Skeletal muscle tissue (tissue), 4 donors: Measurements from ENCODE around the gene ZFYVE21. TPM values are rescaled to one million over a fixed set of nuclear protein-coding genes. Genes with fewer than 3 reads are reported as not detected.

Source experiments
- H3K27ac ChIP-seq: one replicate; pipeline ENCODE4 v1.7.0; 2013; ENCODE audit warnings: mild to moderate bottlenecking, low read depth, low read length, inconsistent platforms
- H3K27me3 ChIP-seq, 3 donors: one replicate each; pipeline ENCODE4 v1.7.0; 2013; ENCODE audit warnings: low read length in 3 of 3; ENCODE audit not compliant: control insufficient read depth in 3 of 3, insufficient read depth in 3 of 3
- H3K36me3 ChIP-seq, 3 donors: one replicate each; pipeline ENCODE4 v1.7.0; 2013; ENCODE audit warnings: low read length in 3 of 3; ENCODE audit not compliant: control insufficient read depth in 3 of 3, insufficient read depth in 3 of 3
- H3K4me1 ChIP-seq, 3 donors: one replicate each; pipeline ENCODE4 v1.7.0; 2013; ENCODE audit warnings: low read length in 3 of 3, mild to moderate bottlenecking in 3 of 3; ENCODE audit not compliant: control insufficient read depth in 3 of 3, insufficient read depth in 3 of 3
- H3K4me3 ChIP-seq, 3 donors: one replicate each; pipeline ENCODE4 v1.7.0; 2013; ENCODE audit warnings: low read length in 3 of 3
- H3K9ac ChIP-seq, 3 donors: one replicate each; pipeline ENCODE4 v1.7.0; 2013; ENCODE audit warnings: low read length in 3 of 3, mild to moderate bottlenecking in 3 of 3, moderate library complexity in 2 of 3, low read depth in 1 of 3
- H3K9me3 ChIP-seq, 3 donors: one replicate each; pipeline ENCODE4 v1.7.0; 2013; ENCODE audit warnings: low read length in 3 of 3; ENCODE audit not compliant: control insufficient read depth in 3 of 3
- total RNA-seq: library from RNA; depleted of rRNA; stranded (reverse); fragments of >200 nt; gene quantifications from one replicate; pipeline ENCODE4 v1.2.3, GENCODE V29; 2014
- donor health status: Osteomylitis.

ZFYVE21 gene
- total RNA-seq, 1 donor from 2014 or later, result 31.3 TPM

DNA sequence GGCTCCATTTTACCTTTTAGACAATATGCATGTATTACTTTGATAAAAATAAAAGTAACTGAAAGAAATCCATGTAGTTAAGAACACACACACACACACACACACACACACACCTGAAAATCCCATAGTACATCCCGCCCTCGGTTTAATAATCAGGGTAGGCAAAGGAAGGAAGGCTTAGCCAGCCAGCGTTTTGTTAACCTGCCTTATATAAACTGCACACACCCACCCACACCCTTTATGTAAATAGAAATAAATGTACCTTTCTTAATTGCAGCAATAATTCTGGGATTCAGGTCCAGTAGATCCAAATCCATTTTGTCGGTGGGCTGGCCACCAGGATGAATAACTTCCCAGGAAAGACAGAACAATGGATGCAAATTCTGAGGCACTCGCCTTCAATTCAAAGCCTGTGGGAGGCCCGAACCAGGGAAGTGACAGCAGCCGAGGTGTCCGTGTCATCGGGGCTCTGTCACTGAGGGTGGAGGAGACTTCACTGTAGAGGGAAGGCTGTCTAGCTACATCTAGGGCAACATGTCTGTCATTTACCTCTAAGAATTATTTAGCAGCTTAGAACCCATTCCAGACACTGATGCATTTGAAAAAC is 4.7 kb upstream of the ZFYVE21 start:
- Histone ChIP-seq H3K9ac (no peak overlapping the region), H3K9me3 (no peaks in the 10 kb centered on the region), H3K4me3 (no peak overlapping the region), H3K4me1 (peaks cover 31 to 52% (median 49%) of the 10 kb centered on the region in 3 donors), H3K36me3 (peaks cover 4 to 7% (median 4%) of the 10 kb centered on the region in 3 donors), H3K27me3 (no peaks in the 10 kb centered on the region), H3K27ac (no peak overlapping the region)

DNA sequence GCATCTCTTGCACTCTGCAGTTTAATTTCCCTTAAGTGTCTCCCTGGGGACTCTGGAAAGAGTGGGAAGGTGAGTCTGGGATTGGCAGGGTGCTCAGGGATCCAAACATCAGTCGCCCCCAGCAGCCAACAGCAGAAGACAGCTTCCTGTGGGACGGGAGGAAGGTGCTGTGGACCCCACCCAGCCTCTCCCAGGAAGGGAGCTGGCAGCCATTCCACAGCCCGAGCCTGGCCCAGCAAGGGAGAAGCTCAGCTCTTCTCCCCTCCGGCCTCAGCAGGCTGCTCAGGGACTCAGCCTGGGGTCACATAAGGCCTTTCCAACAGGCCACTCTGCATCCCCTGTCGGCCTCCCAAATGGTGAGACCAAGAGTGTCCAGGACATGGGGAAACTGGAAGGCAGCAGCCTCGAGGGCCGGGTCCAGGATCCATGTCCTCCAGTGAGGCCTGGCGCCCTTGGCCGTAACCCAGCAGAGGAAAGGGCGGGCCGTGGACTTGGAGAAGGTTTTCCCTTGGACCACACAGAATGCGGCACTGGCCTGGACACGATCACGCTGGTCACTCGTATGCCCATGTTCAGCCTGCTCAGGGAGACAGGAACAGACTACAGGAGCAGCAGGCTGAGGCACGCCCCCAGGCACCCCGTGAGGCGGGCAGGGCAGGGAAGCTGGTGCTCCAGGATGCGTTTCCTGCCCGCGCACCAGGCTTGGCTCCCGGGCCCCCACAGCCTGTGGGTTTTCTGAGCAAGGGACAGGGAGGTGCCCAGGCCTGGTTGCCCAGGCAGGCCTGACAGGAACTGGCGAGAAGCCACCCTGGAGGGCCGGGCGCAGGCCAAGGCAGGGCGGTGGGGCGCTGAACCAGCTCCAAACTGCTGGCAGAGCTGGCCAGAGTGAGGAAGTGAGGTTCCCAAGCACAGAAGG is 3.8 kb upstream of the ZFYVE21 start:
- H3K4me1 ChIP-seq, result peaks cover 35 to 57% (median 47%) of the 10 kb centered on the region in 3 donors

DNA sequence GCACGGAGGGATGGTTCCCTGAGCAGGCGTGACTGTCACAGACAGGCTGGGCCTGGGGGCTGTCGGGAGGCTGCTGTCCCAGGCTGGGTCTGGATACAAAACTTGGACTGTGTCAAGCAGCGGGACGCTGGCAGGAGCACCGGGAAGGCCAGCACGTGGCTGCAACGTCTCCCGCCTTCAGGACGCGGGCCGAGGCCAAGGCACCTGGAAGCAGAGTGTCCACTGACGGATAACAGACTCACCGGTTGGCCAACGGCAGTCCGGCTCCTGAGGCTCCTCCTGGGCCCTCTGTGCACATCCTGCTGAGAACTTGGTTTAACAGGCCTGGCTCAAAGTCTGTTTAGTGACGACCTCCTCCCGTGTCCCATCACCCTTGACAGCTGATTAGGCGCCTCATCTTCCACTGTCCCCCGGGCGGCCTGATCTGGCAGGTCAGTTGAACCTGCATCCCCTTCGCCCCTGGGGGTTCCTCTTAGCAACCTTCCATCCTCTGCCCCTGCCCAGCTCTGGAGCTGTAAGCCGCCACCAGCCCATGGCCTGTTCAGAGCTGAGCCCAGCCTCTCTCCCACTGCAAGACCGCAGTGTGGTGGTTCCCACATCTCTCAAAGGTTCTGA is 2.9 kb upstream of the ZFYVE21 start:
- H3K4me1 ChIP-seq, result peaks cover 38 to 63% (median 53%) of the 10 kb centered on the region in 3 donors

More for the DNA sequence above, 3.8 kb upstream of the ZFYVE21 start:
- Histone ChIP-seq H3K36me3 (peaks cover 0 to 7% (median 4%) of the 10 kb centered on the region in 3 donors), H3K27me3 (no peaks in the 10 kb centered on the region), H3K27ac (peak overlapping the region; percentile 36), H3K9ac (peak overlapping the region; percentile 32 to 73 (median 33)), H3K9me3 (no peaks in the 10 kb centered on the region), H3K4me3 (no peak overlapping the region)

DNA sequence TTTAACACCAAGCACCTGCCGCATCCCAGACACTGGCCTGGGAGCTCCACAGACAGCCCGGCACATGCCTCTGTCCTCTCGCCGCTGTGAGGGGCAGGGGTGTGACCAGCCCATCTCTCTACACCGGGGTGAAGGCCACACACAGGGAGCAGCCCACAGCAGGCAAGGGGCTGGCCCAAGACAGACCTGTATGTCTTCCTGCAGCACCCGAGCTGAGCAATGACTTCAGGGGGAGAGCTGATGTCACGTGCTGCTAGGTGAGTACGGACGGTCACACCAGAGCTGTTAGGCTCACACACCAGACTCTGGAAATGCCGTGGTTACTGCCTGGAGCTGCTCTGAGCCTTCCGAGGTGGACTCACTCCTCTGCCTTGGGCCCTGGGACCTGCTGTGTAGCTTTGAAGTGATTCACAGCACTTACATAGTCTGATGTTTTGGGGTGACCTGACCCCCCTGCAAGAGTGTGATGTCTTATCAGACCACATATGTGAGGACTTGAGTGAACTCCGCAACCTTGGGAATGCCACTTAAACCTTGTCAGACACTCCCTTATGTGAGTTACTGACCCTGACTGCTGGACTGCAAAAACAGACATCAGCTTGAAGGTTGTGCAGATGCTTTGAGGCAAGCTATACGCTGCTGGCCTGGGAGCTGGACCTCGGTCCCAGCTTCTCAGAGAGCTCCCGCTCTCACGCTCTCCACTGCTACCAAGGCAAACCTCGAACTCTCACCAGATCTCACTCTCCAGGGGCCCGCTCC is 2.1 kb upstream of the ZFYVE21 start:
- Histone ChIP-seq H3K27ac (no peak overlapping the region), H3K4me3 (no peak overlapping the region), H3K27me3 (no peaks in the 10 kb centered on the region), H3K36me3 (peaks cover 0 to 5% (median 4%) of the 10 kb centered on the region in 3 donors), H3K4me1 (peaks cover 42 to 63% (median 53%) of the 10 kb centered on the region in 3 donors), H3K9me3 (no peaks in the 10 kb centered on the region), H3K9ac (peak overlapping the region in 1 of 3 donors; percentile 25)

More for the DNA sequence above, 2.9 kb upstream of the ZFYVE21 start:
- Histone ChIP-seq H3K27me3 (no peaks in the 10 kb centered on the region), H3K9ac (peak overlapping the region in 2 of 3 donors; percentile 19 to 73), H3K4me3 (no peak overlapping the region), H3K27ac (peak overlapping the region; percentile 36), H3K9me3 (no peaks in the 10 kb centered on the region), H3K36me3 (peaks cover 2 to 4% (median 4%) of the 10 kb centered on the region in 3 donors)

DNA sequence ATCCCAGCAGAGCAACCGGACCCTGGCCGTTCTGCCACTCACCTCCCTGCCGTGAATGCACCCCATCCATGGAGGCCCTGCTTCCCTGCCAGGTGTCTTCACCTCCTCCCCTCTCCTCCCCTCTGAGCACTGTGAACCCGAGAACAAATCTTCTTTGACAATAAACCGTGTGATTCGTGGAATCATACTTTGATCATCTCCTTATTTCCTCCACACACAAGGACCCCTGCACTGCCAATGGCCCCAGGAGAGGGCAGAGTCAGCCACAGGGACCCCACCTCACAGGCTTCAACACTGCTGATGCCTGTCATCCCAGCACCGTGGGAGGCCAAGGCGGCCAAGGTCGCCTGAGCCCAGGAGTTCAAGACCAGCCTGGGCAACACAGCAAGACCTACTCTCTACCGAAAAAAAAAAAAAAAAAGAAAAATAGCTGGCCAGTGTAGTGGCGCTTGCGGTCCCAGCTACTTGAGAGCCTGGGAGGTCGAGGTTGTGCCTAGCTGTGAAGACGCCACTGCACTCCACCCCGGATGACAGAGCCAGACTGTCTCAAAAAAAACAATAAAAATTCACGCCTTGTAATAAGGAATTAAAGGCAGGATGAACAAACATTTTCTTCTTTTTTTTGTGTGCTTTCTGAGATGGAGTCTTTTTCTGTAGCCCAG is 1.4 kb upstream of the ZFYVE21 start:
- H3K4me1 ChIP-seq, result peaks cover 40 to 61% (median 50%) of the 10 kb centered on the region in 3 donors
- H3K9ac ChIP-seq, result no peak overlapping the region
- peaks cover 0 to 5% (median 4%) of the 10 kb centered on the region in 3 donors for H3K36me3 ChIP-seq
- H3K9me3 ChIP-seq, result no peaks in the 10 kb centered on the region
- H3K27me3 ChIP-seq, result no peaks in the 10 kb centered on the region
- no peak overlapping the region for H3K27ac ChIP-seq
- H3K4me3 ChIP-seq, result peak overlapping the region in 1 of 3 donors; percentile 6

DNA sequence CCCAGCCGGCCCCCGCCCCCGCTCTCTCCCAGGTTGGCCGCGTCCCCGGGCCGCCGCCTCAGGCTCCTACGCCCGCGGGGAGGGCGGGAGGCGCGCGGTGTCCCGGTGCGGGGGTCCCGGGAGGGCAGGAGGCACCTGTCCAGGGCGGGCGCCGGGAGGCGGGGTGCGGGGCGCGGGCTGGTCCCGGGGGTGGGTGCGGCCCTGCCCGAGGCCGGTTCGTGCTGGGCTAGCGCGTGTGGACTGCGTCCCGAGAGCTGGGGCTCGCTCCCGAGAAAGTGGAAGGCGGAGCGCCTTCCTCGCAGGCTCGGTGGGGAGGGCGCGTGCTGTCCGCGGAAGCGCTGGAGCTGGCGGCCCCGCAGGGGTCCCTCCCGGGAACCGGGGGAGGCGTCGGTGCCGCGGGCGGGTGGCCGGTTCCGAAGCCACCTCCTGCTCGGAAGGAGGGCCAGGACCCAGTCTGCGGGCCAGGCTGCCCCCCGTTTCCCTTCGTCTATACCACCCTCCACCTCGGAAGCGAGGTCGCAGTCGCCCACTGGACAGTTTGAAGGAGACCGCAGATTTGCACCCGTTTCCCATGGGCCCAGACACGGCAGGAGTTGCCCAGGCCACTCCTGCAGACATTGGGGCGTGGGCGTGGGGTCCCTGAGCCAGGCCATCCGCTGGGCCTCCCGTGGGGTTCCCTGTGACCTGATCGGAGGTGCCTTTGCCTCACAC is 636 bp downstream of the ZFYVE21 start:
- H3K4me3 ChIP-seq, result peak overlapping the region; percentile 50 to 77 (median 76)
- peaks cover 45 to 65% (median 49%) of the 10 kb centered on the region in 3 donors for H3K4me1 ChIP-seq
- H3K36me3 ChIP-seq, result peaks cover 0 to 5% (median 0%) of the 10 kb centered on the region in 3 donors
- peak overlapping the region; percentile 54 to 83 (median 78) for H3K9ac ChIP-seq
- no peak overlapping the region for H3K27ac ChIP-seq
- H3K27me3 ChIP-seq, result no peaks in the 10 kb centered on the region
- no peaks in the 10 kb centered on the region for H3K9me3 ChIP-seq

DNA sequence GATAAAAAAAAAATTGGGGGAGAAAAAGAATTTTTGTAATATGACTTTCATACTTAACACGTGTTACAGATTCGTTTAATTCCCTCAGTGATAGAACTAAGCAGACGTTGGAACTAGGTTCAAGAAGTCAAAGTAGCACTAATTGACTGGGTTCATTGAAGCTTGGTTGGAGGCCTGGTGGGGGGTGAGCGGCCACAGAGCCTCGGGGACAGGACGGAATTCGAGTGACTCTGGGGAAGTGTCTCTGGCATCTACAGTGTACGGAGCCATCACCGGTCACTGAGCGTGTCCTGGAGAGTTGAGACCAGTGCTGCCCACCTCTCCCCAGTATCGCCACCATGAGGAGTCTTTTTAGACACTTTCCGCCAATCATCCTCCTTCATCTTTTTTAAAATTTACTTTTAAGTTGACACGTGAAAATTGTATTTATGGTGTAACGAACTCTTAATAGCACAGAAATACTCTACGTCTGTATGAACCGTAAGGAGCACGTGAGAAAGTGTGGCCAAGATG is 1.3 kb downstream of the ZFYVE21 start:
- Histone ChIP-seq H3K4me3 (peak overlapping the region; percentile 50 to 77 (median 76)), H3K36me3 (peaks cover 0 to 5% (median 0%) of the 10 kb centered on the region in 3 donors), H3K27ac (no peak overlapping the region), H3K4me1 (peaks cover 38 to 65% (median 47%) of the 10 kb centered on the region in 3 donors), H3K27me3 (no peaks in the 10 kb centered on the region), H3K9ac (peak overlapping the region in 2 of 3 donors; percentile 78 to 83), H3K9me3 (no peaks in the 10 kb centered on the region)

DNA sequence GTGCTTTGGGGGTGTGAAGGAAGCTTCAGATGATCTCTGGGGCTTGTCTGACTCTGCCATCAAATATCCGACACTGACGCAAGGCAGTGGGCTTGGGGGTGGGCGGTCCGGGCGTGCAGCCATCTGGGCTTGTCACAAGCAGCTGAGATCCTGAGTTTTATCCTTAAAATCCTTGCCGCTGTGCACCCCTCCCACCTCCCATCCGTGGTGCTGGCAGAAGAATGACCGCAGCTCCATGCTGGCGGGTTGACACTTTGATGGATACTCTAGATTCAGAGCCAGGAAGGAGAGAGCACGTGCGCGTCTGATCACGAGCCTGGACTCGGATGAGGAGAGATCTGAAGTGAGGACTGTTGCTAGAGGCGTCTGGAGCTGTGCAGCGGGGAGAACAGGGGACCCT is 3.0 kb downstream of the ZFYVE21 start:
- H3K9me3 ChIP-seq, result no peaks in the 10 kb centered on the region
- H3K27ac ChIP-seq, result no peak overlapping the region
- H3K4me1 ChIP-seq, result peaks cover 36 to 64% (median 47%) of the 10 kb centered on the region in 3 donors
- H3K9ac ChIP-seq, result no peak overlapping the region
- peaks cover 0 to 5% (median 0%) of the 10 kb centered on the region in 3 donors for H3K36me3 ChIP-seq
- H3K27me3 ChIP-seq, result no peaks in the 10 kb centered on the region
- H3K4me3 ChIP-seq, result no peak overlapping the region
